Astrocyte (in vitro differentiated cells and primary cell): ENCODE results near the gene FAM174B. TPM values are rescaled to one million over a fixed set of nuclear protein-coding genes. Genes with fewer than 3 reads are reported as not detected.

Experiments used
- DNase-seq: peaks from one replicate; pipeline ENCODE4 v3.0.0-alpha.2; 2010; ENCODE audit warnings: low read depth
- FAIRE-seq: peaks from 2 replicates; lab custom pipeline; 2011; peaks lifted over from hg19 to GRCh38; lab: Jason Lieb, UNC
- H2AFZ ChIP-seq: 2 replicates; pipeline ENCODE4 v1.6.0; 2012; ENCODE audit warnings: low read depth, low read length, inconsistent platforms
- H3K27ac ChIP-seq: 2 replicates; pipeline ENCODE4 v1.5.1; 2011; ENCODE audit warnings: low read depth, low read length, inconsistent platforms
- H3K27me3 ChIP-seq: 2 replicates; pipeline ENCODE4 v1.6.0; 2011; ENCODE audit warnings: low read length, inconsistent platforms; ENCODE audit not compliant: insufficient read depth
- H3K36me3 ChIP-seq: 2 replicates; pipeline ENCODE4 v1.5.1; 2011; ENCODE audit warnings: low read length, inconsistent platforms; ENCODE audit not compliant: insufficient read depth
- H3K4me1 ChIP-seq: 2 replicates; pipeline ENCODE4 v1.5.1; 2011; ENCODE audit warnings: low read length, inconsistent platforms; ENCODE audit not compliant: insufficient read depth
- H3K4me2 ChIP-seq: 2 replicates; pipeline ENCODE4 v1.6.0; 2012; ENCODE audit warnings: low read length, inconsistent platforms
- H3K4me3 ChIP-seq: 2 replicates; pipeline ENCODE4 v1.5.1; 2011; ENCODE audit warnings: low read depth, mild to moderate bottlenecking, low read length, inconsistent platforms; ENCODE audit not compliant: insufficient read depth
- H3K79me2 ChIP-seq: 2 replicates; pipeline ENCODE4 v1.6.0; 2012; ENCODE audit warnings: mild to moderate bottlenecking, low read length, inconsistent platforms; ENCODE audit not compliant: insufficient read depth
- H3K9ac ChIP-seq: 2 replicates; pipeline ENCODE4 v1.6.0; 2012; ENCODE audit warnings: mild to moderate bottlenecking, low read length, inconsistent platforms
- H3K9me3 ChIP-seq: 2 replicates; pipeline ENCODE4 v1.5.1; 2012; ENCODE audit warnings: low read depth, mild to moderate bottlenecking, low read length, inconsistent platforms; ENCODE audit not compliant: insufficient read depth
- H4K20me1 ChIP-seq: 2 replicates; pipeline ENCODE4 v1.6.0; 2012; ENCODE audit warnings: low read length, inconsistent platforms; ENCODE audit not compliant: insufficient read depth
- H3K27ac Mint-ChIP-seq: one replicate; pipeline ENCODE4 v1.8.0; 2021; ENCODE audit warnings: mild to moderate bottlenecking, mixed read lengths; ENCODE audit not compliant: unreplicated experiment
- H3K27me3 Mint-ChIP-seq: one replicate; pipeline ENCODE4 v1.8.0; 2021; ENCODE audit warnings: low read depth, mixed read lengths; ENCODE audit not compliant: unreplicated experiment
- H3K36me3 Mint-ChIP-seq: one replicate; pipeline ENCODE4 v1.8.0; 2021; ENCODE audit warnings: low read depth, mixed read lengths; ENCODE audit not compliant: unreplicated experiment
- H3K4me1 Mint-ChIP-seq: one replicate; pipeline ENCODE4 v1.8.0; 2021; ENCODE audit warnings: low read depth, mixed read lengths; ENCODE audit not compliant: unreplicated experiment
- H3K4me3 Mint-ChIP-seq: one replicate; pipeline ENCODE4 v1.8.0; 2021; ENCODE audit warnings: mild to moderate bottlenecking, moderate library complexity, mixed read lengths; ENCODE audit not compliant: unreplicated experiment
- H3K9me3 Mint-ChIP-seq: one replicate; pipeline ENCODE4 v1.8.0; 2021; ENCODE audit warnings: mild to moderate bottlenecking, mixed read lengths; ENCODE audit not compliant: unreplicated experiment
- EZH2 ChIP-seq: IDR thresholded peaks from 2 replicates; pipeline ENCODE4 v1.6.1; 2012; ENCODE audit warnings: mild to moderate bottlenecking, low read length, inconsistent platforms; ENCODE audit not compliant: insufficient read depth
- total RNA-seq: library from RNA; stranded (reverse); gene quantifications from 2 replicates; pipeline ENCODE4 v1.2.1, GENCODE V29; 2021
- TF ChIP-seq, protein P1 (sequence below): IDR thresholded peaks from 2 replicates; pipeline ENCODE4 v1.5.1; 2011; ENCODE audit warnings: low read depth, mild to moderate bottlenecking, inconsistent platforms, low read length, moderate library complexity; ENCODE audit not compliant: insufficient read depth

FAM174B gene
- total RNA-seq, 1 donor from 2014 or later, result 11.2 TPM

GRCh38 chr15:92599394-92599970 lies 56.1 kb downstream of the FAM174B start:
- no peaks in the 10 kb centered on the region for H3K9me3 Mint-ChIP-seq
- no peak overlapping the region for H3K4me3 Mint-ChIP-seq
- no peak for TF ChIP-seq EZH2
- TF ChIP-seq, protein P1, sequence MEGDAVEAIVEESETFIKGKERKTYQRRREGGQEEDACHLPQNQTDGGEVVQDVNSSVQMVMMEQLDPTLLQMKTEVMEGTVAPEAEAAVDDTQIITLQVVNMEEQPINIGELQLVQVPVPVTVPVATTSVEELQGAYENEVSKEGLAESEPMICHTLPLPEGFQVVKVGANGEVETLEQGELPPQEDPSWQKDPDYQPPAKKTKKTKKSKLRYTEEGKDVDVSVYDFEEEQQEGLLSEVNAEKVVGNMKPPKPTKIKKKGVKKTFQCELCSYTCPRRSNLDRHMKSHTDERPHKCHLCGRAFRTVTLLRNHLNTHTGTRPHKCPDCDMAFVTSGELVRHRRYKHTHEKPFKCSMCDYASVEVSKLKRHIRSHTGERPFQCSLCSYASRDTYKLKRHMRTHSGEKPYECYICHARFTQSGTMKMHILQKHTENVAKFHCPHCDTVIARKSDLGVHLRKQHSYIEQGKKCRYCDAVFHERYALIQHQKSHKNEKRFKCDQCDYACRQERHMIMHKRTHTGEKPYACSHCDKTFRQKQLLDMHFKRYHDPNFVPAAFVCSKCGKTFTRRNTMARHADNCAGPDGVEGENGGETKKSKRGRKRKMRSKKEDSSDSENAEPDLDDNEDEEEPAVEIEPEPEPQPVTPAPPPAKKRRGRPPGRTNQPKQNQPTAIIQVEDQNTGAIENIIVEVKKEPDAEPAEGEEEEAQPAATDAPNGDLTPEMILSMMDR, result no peak
- peaks cover 4% of the 10 kb centered on the region for H3K36me3 Mint-ChIP-seq
- Histone ChIP-seq H4K20me1 (no peaks in the 10 kb centered on the region), H3K4me2 (peak overlapping the region; percentile 37), H3K36me3 (no peaks in the 10 kb centered on the region), H3K4me1 (peaks cover 9% of the 10 kb centered on the region), H3K27me3 (peaks cover 7% of the 10 kb centered on the region), H2AFZ (no peak overlapping the region), H3K79me2 (no peaks in the 10 kb centered on the region), H3K4me3 (no peak overlapping the region), H3K9ac (peak overlapping the region; percentile 55), H3K27ac (peak overlapping the region; percentile 67), H3K9me3 (no peaks in the 10 kb centered on the region)
- no peak overlapping the region for H3K27ac Mint-ChIP-seq
- FAIRE-seq (no peak), DNase-seq (peak; percentile 72)
- H3K4me1 Mint-ChIP-seq, result peaks cover 8% of the 10 kb centered on the region
- peaks cover 22% of the 10 kb centered on the region for H3K27me3 Mint-ChIP-seq

DNA sequence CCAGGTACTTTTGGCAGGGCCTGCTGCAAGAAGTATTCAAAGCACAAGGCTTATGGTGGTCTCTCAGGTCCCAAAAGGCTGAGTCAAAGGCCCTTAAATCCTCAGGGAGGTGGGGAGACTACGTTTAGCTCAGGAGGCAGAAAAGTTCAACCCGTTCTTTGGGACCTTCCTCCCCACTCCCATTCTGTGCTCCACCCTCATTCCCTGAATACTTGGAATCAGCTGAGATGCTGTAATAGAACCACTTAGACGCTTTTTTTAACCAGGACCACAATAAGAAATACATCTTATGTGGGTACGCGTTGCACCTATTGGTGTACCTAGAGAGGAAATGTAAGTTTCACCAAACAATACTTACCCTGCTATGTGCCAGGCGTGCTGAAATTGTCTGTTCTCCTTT lies 58.0 kb downstream of the FAM174B start:
- H3K4me3 Mint-ChIP-seq, result no peak overlapping the region
- Histone ChIP-seq H3K27me3 (peaks cover 7% of the 10 kb centered on the region), H3K4me1 (peaks cover 9% of the 10 kb centered on the region), H3K9me3 (no peaks in the 10 kb centered on the region), H3K36me3 (no peaks in the 10 kb centered on the region), H3K4me2 (no peak overlapping the region), H3K79me2 (no peaks in the 10 kb centered on the region), H3K9ac (no peak overlapping the region), H3K4me3 (no peak overlapping the region), H4K20me1 (no peaks in the 10 kb centered on the region), H3K27ac (no peak overlapping the region), H2AFZ (no peak overlapping the region)
- H3K4me1 Mint-ChIP-seq, result peaks cover 8% of the 10 kb centered on the region
- TF ChIP-seq, protein P1, result no peak
- no peak for TF ChIP-seq EZH2
- H3K9me3 Mint-ChIP-seq, result no peaks in the 10 kb centered on the region
- H3K27ac Mint-ChIP-seq, result peak overlapping the region; percentile 12
- DNase-seq (no peak), FAIRE-seq (no peak)
- H3K36me3 Mint-ChIP-seq, result peaks cover 4% of the 10 kb centered on the region
- peaks cover 21% of the 10 kb centered on the region for H3K27me3 Mint-ChIP-seq

GRCh38 chr15:92596623-92597022 lies 59.0 kb downstream of the FAM174B start:
- Histone ChIP-seq H3K79me2 (no peaks in the 10 kb centered on the region), H3K4me1 (peaks cover 9% of the 10 kb centered on the region), H3K9me3 (no peaks in the 10 kb centered on the region), H2AFZ (no peak overlapping the region), H3K4me3 (no peak overlapping the region), H3K4me2 (no peak overlapping the region), H3K27me3 (peaks cover 7% of the 10 kb centered on the region), H3K9ac (no peak overlapping the region), H3K36me3 (no peaks in the 10 kb centered on the region), H3K27ac (no peak overlapping the region), H4K20me1 (no peaks in the 10 kb centered on the region)
- Mint-ChIP-seq H3K4me3 (no peak overlapping the region), H3K9me3 (no peaks in the 10 kb centered on the region), H3K27me3 (peaks cover 21% of the 10 kb centered on the region), H3K27ac (no peak overlapping the region), H3K4me1 (peaks cover 8% of the 10 kb centered on the region), H3K36me3 (peaks cover 4% of the 10 kb centered on the region)
- FAIRE-seq (no peak), DNase-seq (no peak)
- TF ChIP-seq, protein P1, result no peak
- no peak for TF ChIP-seq EZH2
